ENCODE data around the gene WDR37.

WDR37 gene

DNA sequence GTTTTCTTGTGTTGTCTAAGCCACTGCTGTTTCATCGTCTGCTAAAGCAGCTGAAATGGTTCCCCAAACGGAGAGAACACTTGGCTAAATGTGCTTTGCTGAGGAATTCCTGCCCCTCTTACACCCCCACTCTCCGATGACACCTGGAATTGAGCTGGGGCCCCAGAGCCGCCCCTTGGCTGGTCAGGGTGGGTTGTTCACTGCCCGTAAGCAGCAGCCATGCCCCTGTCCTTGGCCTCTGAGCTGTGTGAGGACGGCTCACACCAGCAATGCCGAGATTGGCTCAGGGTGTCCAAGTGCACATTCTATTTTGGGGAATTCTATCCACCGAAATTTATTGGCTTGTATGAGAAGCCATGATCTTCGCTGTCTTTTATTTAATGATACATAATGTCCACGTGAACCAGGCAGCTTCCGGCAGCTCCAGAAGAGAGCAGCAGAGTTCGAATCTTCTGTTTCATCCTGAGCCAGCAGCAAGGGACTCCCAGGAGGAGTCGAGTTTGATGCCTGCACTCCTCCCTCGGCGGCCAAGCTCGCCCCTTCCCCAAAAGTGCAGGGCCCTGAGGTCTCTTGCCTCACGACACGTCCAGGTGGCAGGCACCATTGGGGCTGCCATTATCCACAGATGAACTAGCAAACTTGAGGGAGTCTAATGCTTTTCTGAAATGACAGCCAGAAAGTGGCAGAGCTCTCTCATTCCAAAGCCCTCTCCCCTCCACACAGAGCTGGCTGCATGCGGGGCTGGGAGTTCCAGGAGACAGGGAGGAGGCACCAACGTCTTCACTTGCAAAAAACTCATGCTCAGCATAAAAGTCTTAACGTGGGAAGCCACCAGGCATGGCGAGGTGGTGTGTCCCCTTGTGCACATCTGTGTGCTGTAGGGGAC, 114.0 kb downstream of the WDR37 start:
- peak overlapping the region; percentile 60 for H2AK5ac ChIP-seq (ENCODE audit: low read depth, low read length)
- H3K4me1 ChIP-seq (ENCODE audit: control insufficient read depth in 2 of 2, insufficient read depth in 1 of 2, low read depth in 1 of 2, low read length in 2 of 2) = peaks cover 0 to 2% of the 10 kb centered on the region in 2 donors
- WGBS, 2 donors (ENCODE audit: extremely low coverage in 2 of 2, insufficient read length in 2 of 2, insufficient replicate concordance in 1 of 2) = no CpG with 5 or more reads among the region's 22 CpGs
- H4K8ac ChIP-seq (ENCODE audit: low read depth, low read length) = no peak overlapping the region
- no peak overlapping the region for H2AFZ ChIP-seq (ENCODE audit: low read length)
- peak overlapping the region; percentile 7 for H2BK15ac ChIP-seq (ENCODE audit: low read length)
- peak overlapping the region; percentile 96 for H2BK120ac ChIP-seq (ENCODE audit: low read depth, low read length)
- no peak overlapping the region for H3K4me3 ChIP-seq (ENCODE audit: low read length in 2 of 2)
- H4K91ac ChIP-seq (ENCODE audit: low read depth, low read length, poor library complexity) = no peak overlapping the region
- H3K79me1 ChIP-seq (ENCODE audit: low read depth, low read length) = no peaks in the 10 kb centered on the region
- H2BK5ac ChIP-seq (ENCODE audit: low read length) = no peak overlapping the region
- H3K4me2 ChIP-seq (ENCODE audit: insufficient read depth, low read length, poor library complexity, severe bottlenecking) = no peak overlapping the region
- peak overlapping the region; percentile 84 for H3K18ac ChIP-seq (ENCODE audit: low read length)
- peaks cover 0 to 3% of the 10 kb centered on the region in 2 donors for H3K9me3 ChIP-seq (replicated peaks in 1 of 2; ENCODE audit: control insufficient read depth in 2 of 2, insufficient read depth in 1 of 2, low read depth in 1 of 2, low read length in 2 of 2)
- no peak overlapping the region for H3K23ac ChIP-seq (ENCODE audit: low read depth, low read length, poor library complexity)
- no peak overlapping the region for H3K27ac ChIP-seq (replicated peaks; ENCODE audit: low read length)
- H3K36me3 ChIP-seq (replicated peaks in 1 of 2; ENCODE audit: control insufficient read depth in 2 of 2, insufficient read depth in 2 of 2, low read length in 2 of 2) = peaks cover 0 to 2% of the 10 kb centered on the region in 2 donors
- peak overlapping the region; percentile 97 for H3K14ac ChIP-seq (ENCODE audit: low read length)
- no peak overlapping the region for H3K4ac ChIP-seq (ENCODE audit: low read length)
- H2BK12ac ChIP-seq (ENCODE audit: low read length) = peak overlapping the region; percentile 76
- no peak for DNase-seq (ENCODE audit: low spot score)
- peaks cover 0 to 9% (median 0%) of the 10 kb centered on the region in 3 experiments for H3K27me3 ChIP-seq (ENCODE audit: control insufficient read depth in 3 of 3, insufficient read depth in 3 of 3, low read depth in 1 of 3, low read length in 3 of 3)
- H3K9ac ChIP-seq (ENCODE audit: low read depth, low read length, poor library complexity) = no peak overlapping the region

DNA sequence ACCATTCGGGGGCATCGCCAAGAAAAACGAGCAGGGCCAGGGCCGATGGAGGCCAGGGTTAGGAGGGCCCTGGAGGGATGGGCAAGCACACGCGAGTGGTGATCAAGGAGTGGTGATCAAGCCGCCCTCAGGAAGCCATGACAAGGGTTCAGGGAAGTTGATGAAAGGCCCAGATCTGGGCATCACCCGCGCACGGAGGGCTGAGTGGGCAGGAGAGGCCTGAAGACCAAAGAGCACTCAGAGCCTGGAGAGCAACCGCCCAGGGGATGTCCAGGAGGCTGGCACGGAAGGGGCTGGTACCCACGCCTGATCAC, 114.6 kb downstream of the WDR37 start:
- peak overlapping the region; percentile 69 for H4K91ac ChIP-seq (ENCODE audit: low read depth, low read length, poor library complexity)
- H2BK5ac ChIP-seq (ENCODE audit: low read length) = peak overlapping the region; percentile 45
- no peaks in the 10 kb centered on the region for H3K79me1 ChIP-seq (ENCODE audit: low read depth, low read length)
- no peak overlapping the region for H3K27ac ChIP-seq (replicated peaks; ENCODE audit: low read length)
- no peak overlapping the region for H3K4me2 ChIP-seq (ENCODE audit: insufficient read depth, low read length, poor library complexity, severe bottlenecking)
- no peak for DNase-seq (ENCODE audit: low spot score)
- peaks cover 0 to 3% of the 10 kb centered on the region in 2 donors for H3K9me3 ChIP-seq (replicated peaks in 1 of 2; ENCODE audit: control insufficient read depth in 2 of 2, insufficient read depth in 1 of 2, low read depth in 1 of 2, low read length in 2 of 2)
- H3K36me3 ChIP-seq (replicated peaks in 1 of 2; ENCODE audit: control insufficient read depth in 2 of 2, insufficient read depth in 2 of 2, low read length in 2 of 2) = peaks cover 0 to 2% of the 10 kb centered on the region in 2 donors
- no peak overlapping the region for H2AFZ ChIP-seq (ENCODE audit: low read length)
- peaks cover 0 to 9% (median 0%) of the 10 kb centered on the region in 3 experiments for H3K27me3 ChIP-seq (ENCODE audit: control insufficient read depth in 3 of 3, insufficient read depth in 3 of 3, low read depth in 1 of 3, low read length in 3 of 3)
- peak overlapping the region; percentile 97 for H3K14ac ChIP-seq (ENCODE audit: low read length)
- WGBS, 2 donors (ENCODE audit: extremely low coverage in 2 of 2, insufficient read length in 2 of 2, insufficient replicate concordance in 1 of 2) = no CpG with 5 or more reads among the region's 13 CpGs
- H4K8ac ChIP-seq (ENCODE audit: low read depth, low read length) = no peak overlapping the region
- H2BK15ac ChIP-seq (ENCODE audit: low read length) = peak overlapping the region; percentile 45
- peaks cover 0 to 2% of the 10 kb centered on the region in 2 donors for H3K4me1 ChIP-seq (ENCODE audit: control insufficient read depth in 2 of 2, insufficient read depth in 1 of 2, low read depth in 1 of 2, low read length in 2 of 2)
- H3K4ac ChIP-seq (ENCODE audit: low read length) = no peak overlapping the region
- H2AK5ac ChIP-seq (ENCODE audit: low read depth, low read length) = peak overlapping the region; percentile 83
- H3K4me3 ChIP-seq (ENCODE audit: low read length in 2 of 2) = no peak overlapping the region
- H2BK12ac ChIP-seq (ENCODE audit: low read length) = peak overlapping the region; percentile 76
- H2BK120ac ChIP-seq (ENCODE audit: low read depth, low read length) = peak overlapping the region; percentile 96
- peak overlapping the region; percentile 84 for H3K18ac ChIP-seq (ENCODE audit: low read length)
- H3K23ac ChIP-seq (ENCODE audit: low read depth, low read length, poor library complexity) = peak overlapping the region; percentile 92
- peak overlapping the region; percentile 74 for H3K9ac ChIP-seq (ENCODE audit: low read depth, low read length, poor library complexity)

- H2BK12ac ChIP-seq (ENCODE audit: low read length) = peak overlapping the region; percentile 59
- peak overlapping the region; percentile 89 for H4K8ac ChIP-seq (ENCODE audit: low read depth, low read length)
- no peaks in the 10 kb centered on the region for H3K79me1 ChIP-seq (ENCODE audit: low read depth, low read length)
- peak overlapping the region; percentile 97 for H3K14ac ChIP-seq (ENCODE audit: low read length)
- no CpG with 5 or more reads among the region's 4 CpGs for WGBS, 2 donors (ENCODE audit: extremely low coverage in 2 of 2, insufficient read length in 2 of 2, insufficient replicate concordance in 1 of 2)
- H4K91ac ChIP-seq (ENCODE audit: low read depth, low read length, poor library complexity) = peak overlapping the region; percentile 69
- H3K4ac ChIP-seq (ENCODE audit: low read length) = peak overlapping the region; percentile 1
- H2BK5ac ChIP-seq (ENCODE audit: low read length) = peak overlapping the region; percentile 45
- H3K36me3 ChIP-seq (replicated peaks in 1 of 2; ENCODE audit: control insufficient read depth in 2 of 2, insufficient read depth in 2 of 2, low read length in 2 of 2) = peaks cover 0 to 2% of the 10 kb centered on the region in 2 donors
- peak overlapping the region; percentile 74 for H3K9ac ChIP-seq (ENCODE audit: low read depth, low read length, poor library complexity)
- peak overlapping the region in 1 of 2 donors; percentile 2 for H3K4me3 ChIP-seq (ENCODE audit: low read length in 2 of 2)
- peak overlapping the region; percentile 92 for H3K23ac ChIP-seq (ENCODE audit: low read depth, low read length, poor library complexity)
- H3K9me3 ChIP-seq (replicated peaks in 1 of 2; ENCODE audit: control insufficient read depth in 2 of 2, insufficient read depth in 1 of 2, low read depth in 1 of 2, low read length in 2 of 2) = peaks cover 0 to 3% of the 10 kb centered on the region in 2 donors
- DNase-seq (ENCODE audit: low spot score) = no peak
- H2AK5ac ChIP-seq (ENCODE audit: low read depth, low read length) = peak overlapping the region; percentile 83
- H3K18ac ChIP-seq (ENCODE audit: low read length) = peak overlapping the region; percentile 84
- H2BK120ac ChIP-seq (ENCODE audit: low read depth, low read length) = peak overlapping the region; percentile 96
- H3K4me2 ChIP-seq (ENCODE audit: insufficient read depth, low read length, poor library complexity, severe bottlenecking) = no peak overlapping the region
- H3K27ac ChIP-seq (replicated peaks; ENCODE audit: low read length) = no peak overlapping the region
- peaks cover 0 to 2% of the 10 kb centered on the region in 2 donors for H3K4me1 ChIP-seq (ENCODE audit: control insufficient read depth in 2 of 2, insufficient read depth in 1 of 2, low read depth in 1 of 2, low read length in 2 of 2)
- no peak overlapping the region for H2AFZ ChIP-seq (ENCODE audit: low read length)
- peaks cover 0 to 9% (median 0%) of the 10 kb centered on the region in 3 experiments for H3K27me3 ChIP-seq (ENCODE audit: control insufficient read depth in 3 of 3, insufficient read depth in 3 of 3, low read depth in 1 of 3, low read length in 3 of 3)
- peak overlapping the region; percentile 45 for H2BK15ac ChIP-seq (ENCODE audit: low read length)
These were observed 115.0 kb downstream of the WDR37 start for GRCh38 chr10:1171182-1171581.

GRCh38 chr10:1171586-1171985, 115.4 kb downstream of the WDR37 start:
- WGBS, 2 donors (ENCODE audit: extremely low coverage in 2 of 2, insufficient read length in 2 of 2, insufficient replicate concordance in 1 of 2) = no CpG with 5 or more reads among the region's 9 CpGs
- no peak overlapping the region for H3K9ac ChIP-seq (ENCODE audit: low read depth, low read length, poor library complexity)
- H4K8ac ChIP-seq (ENCODE audit: low read depth, low read length) = no peak overlapping the region

More at GRCh38 chr10:1171586-1171985, 115.4 kb downstream of the WDR37 start:
- H3K36me3 ChIP-seq (replicated peaks in 1 of 2; ENCODE audit: control insufficient read depth in 2 of 2, insufficient read depth in 2 of 2, low read length in 2 of 2) = peaks cover 0 to 2% of the 10 kb centered on the region in 2 donors
- H3K18ac ChIP-seq (ENCODE audit: low read length) = no peak overlapping the region
- no peak for DNase-seq (ENCODE audit: low spot score)
- no peak overlapping the region for H2AK5ac ChIP-seq (ENCODE audit: low read depth, low read length)
- H4K91ac ChIP-seq (ENCODE audit: low read depth, low read length, poor library complexity) = no peak overlapping the region
- no peak overlapping the region for H3K4me3 ChIP-seq (ENCODE audit: low read length in 2 of 2)
- no peak overlapping the region for H2BK120ac ChIP-seq (ENCODE audit: low read depth, low read length)
- H3K27me3 ChIP-seq (ENCODE audit: control insufficient read depth in 3 of 3, insufficient read depth in 3 of 3, low read depth in 1 of 3, low read length in 3 of 3) = peaks cover 0 to 9% (median 0%) of the 10 kb centered on the region in 3 experiments
- peak overlapping the region; percentile 92 for H3K23ac ChIP-seq (ENCODE audit: low read depth, low read length, poor library complexity)
- H3K4me1 ChIP-seq (ENCODE audit: control insufficient read depth in 2 of 2, insufficient read depth in 1 of 2, low read depth in 1 of 2, low read length in 2 of 2) = peaks cover 0 to 2% of the 10 kb centered on the region in 2 donors
- H3K9me3 ChIP-seq (replicated peaks in 1 of 2; ENCODE audit: control insufficient read depth in 2 of 2, insufficient read depth in 1 of 2, low read depth in 1 of 2, low read length in 2 of 2) = peaks cover 0 to 3% of the 10 kb centered on the region in 2 donors
- H2BK12ac ChIP-seq (ENCODE audit: low read length) = no peak overlapping the region
- H2AFZ ChIP-seq (ENCODE audit: low read length) = no peak overlapping the region
- no peak overlapping the region for H3K4me2 ChIP-seq (ENCODE audit: insufficient read depth, low read length, poor library complexity, severe bottlenecking)
- H2BK15ac ChIP-seq (ENCODE audit: low read length) = no peak overlapping the region
- no peak overlapping the region for H3K27ac ChIP-seq (replicated peaks; ENCODE audit: low read length)
- H2BK5ac ChIP-seq (ENCODE audit: low read length) = peak overlapping the region; percentile 45
- no peaks in the 10 kb centered on the region for H3K79me1 ChIP-seq (ENCODE audit: low read depth, low read length)
- H3K4ac ChIP-seq (ENCODE audit: low read length) = peak overlapping the region; percentile 1
- H3K14ac ChIP-seq (ENCODE audit: low read length) = no peak overlapping the region
